Panc1 (cell line): Measurements from ENCODE around the gene STRA6. TPM values are rescaled to one million over a fixed set of nuclear protein-coding genes. Genes with fewer than 3 reads are reported as not detected.

Experiments used
- ATAC-seq: fragments of 200-7000 bp; cut with Tn5 transposase; 2 replicates; pipeline ENCODE4 v1.9.1; 2020; ENCODE audit warnings: mild to moderate bottlenecking, moderate library complexity
- BruUV-seq: library from RNA; stranded (reverse); fragments of 400-500 nt; replicated peaks from 2 replicates; lab custom pipeline; 2021; lab: Mats Ljungman, UMichigan
- CTCF ChIA-PET: fragments of 300-600 bp; sonication (Branson Sonifier 250); formaldehyde crosslinking; loops from one replicate; lab custom pipeline; 2022; ENCODE audit warnings: antibody characterized with exemption; lab: Charles Lee
- POLR2A ChIA-PET: fragments of 300-600 bp; sonication (Branson Sonifier 250); formaldehyde crosslinking; loops from one replicate; lab custom pipeline; 2022; ENCODE audit warnings: antibody characterized with exemption; lab: Charles Lee
- DNase-seq: peaks from one replicate; pipeline ENCODE4 v3.0.0-alpha.2; 2010; ENCODE audit warnings: low read depth, low spot score
- H3K27ac ChIP-seq: 2 replicates; pipeline ENCODE4 v1.5.1; 2011; ENCODE audit warnings: mild to moderate bottlenecking, low read length, inconsistent platforms
- H3K27me3 ChIP-seq: fragments of 200-500 bp; sonication (Bioruptor generic); 2 replicates; pipeline ENCODE4 v1.6.0; 2014; ENCODE audit warnings: low read length, inconsistent platforms; ENCODE audit not compliant: control insufficient read depth, insufficient read depth
- H3K36me3 ChIP-seq: fragments of 200-500 bp; sonication (Bioruptor generic); 2 replicates; pipeline ENCODE4 v1.5.1; 2014; ENCODE audit warnings: inconsistent platforms, mild to moderate bottlenecking, low read length, moderate library complexity; ENCODE audit not compliant: control insufficient read depth, insufficient read depth
- H3K4me1 ChIP-seq: 2 replicates; pipeline ENCODE4 v1.5.1; 2011; ENCODE audit warnings: inconsistent platforms, mild to moderate bottlenecking, low read length, moderate library complexity; ENCODE audit not compliant: control insufficient read depth, insufficient read depth
- H3K4me3 ChIP-seq, 2 experiments: 2 replicates each; pipeline ENCODE4 v1.5.1; 2011 to 2012; ENCODE audit warnings: low read depth in 2 of 2, low read length in 2 of 2, mild to moderate bottlenecking in 2 of 2, inconsistent platforms in 1 of 2, moderate library complexity in 1 of 2
- H3K9me3 ChIP-seq: fragments of 200-500 bp; sonication (Bioruptor generic); 2 replicates; pipeline ENCODE4 v1.5.1; 2014; ENCODE audit warnings: low read depth, mild to moderate bottlenecking, inconsistent platforms, low read length, moderate library complexity; ENCODE audit not compliant: control insufficient read depth, insufficient read depth
- POLR2AphosphoS5 ChIP-seq: IDR thresholded peaks from 2 replicates; pipeline ENCODE4 v1.6.1; 2012; ENCODE audit warnings: mild to moderate bottlenecking, low read depth, low read length, moderate library complexity
- SIN3A ChIP-seq: IDR thresholded peaks from 2 replicates; pipeline ENCODE4 v1.6.1; 2012; ENCODE audit warnings: low read depth, mild to moderate bottlenecking, low read length, moderate library complexity, borderline replicate concordance; ENCODE audit not compliant: insufficient read depth
- TCF7L2 ChIP-seq: IDR thresholded peaks from 2 replicates; pipeline ENCODE4 v1.6.1; 2011; ENCODE audit warnings: mild to moderate bottlenecking, low read depth, low read length, inconsistent platforms
- in situ Hi-C: cut with HindIII; loops from 2 replicates; pipeline ENCODE4 v1.10.0; 2016; ENCODE audit warnings: low sequenced_read_pairs, low pct_unique_long_range_greater_than_20kb
- intact Hi-C: fragments of 100-400 bp; cut with micrococcal nuclease; formaldehyde crosslinking; loops from one replicate; pipeline ENCODE4 v1.10.0; 2022; ENCODE audit not compliant: unreplicated experiment
- total RNA-seq: library from RNA; stranded (reverse); gene quantifications from one replicate; pipeline ENCODE4 v1.2.1, GENCODE V29; 2021; ENCODE audit not compliant: unreplicated experiment
- TF ChIP-seq, protein P1 (sequence below), 2 experiments: IDR thresholded peaks; 2 replicates each; pipeline ENCODE4 v1.6.1; 2011 to 2012; ENCODE audit warnings: low read depth in 2 of 2, control low read depth in 1 of 2, low read length in 1 of 2, mild to moderate bottlenecking in 1 of 2, moderate library complexity in 1 of 2; ENCODE audit not compliant: insufficient read depth in 1 of 2
- TF ChIP-seq, protein P2 (sequence below): fragments of 450-650 bp; IDR thresholded peaks from 2 replicates; pipeline ENCODE4 v1.5.1; 2017; ENCODE audit warnings: mild to moderate bottlenecking

Gene STRA6
- total RNA-seq, 1 experiment from 2014 or later = 1.1 TPM

DNA sequence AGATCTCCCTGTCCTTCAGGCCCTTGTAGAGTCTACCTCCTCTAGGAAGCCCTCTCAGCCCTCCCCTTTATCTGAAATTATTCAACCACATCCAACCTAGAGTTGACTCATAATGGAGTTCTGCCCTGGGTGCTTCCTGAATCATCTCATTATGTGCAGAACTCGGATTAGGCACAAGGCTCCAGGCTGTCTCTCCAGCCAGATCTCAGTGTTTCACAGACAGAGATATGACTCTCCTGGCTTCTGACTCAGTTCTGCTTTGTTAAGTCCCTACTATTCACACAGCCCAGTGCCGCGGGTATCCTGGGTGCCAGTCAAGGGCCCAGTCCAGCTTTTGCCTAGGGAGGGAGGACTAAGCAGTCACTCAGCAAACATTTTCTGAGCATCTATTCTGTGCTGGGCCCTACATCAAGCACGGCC lies 9.3 kb downstream of the STRA6 start:
- Histone ChIP-seq H3K27ac (no peak overlapping the region), H3K36me3 (no peaks in the 10 kb centered on the region), H3K27me3 (no peaks in the 10 kb centered on the region), H3K9me3 (no peaks in the 10 kb centered on the region), H3K4me3 (no peak overlapping the region), H3K4me1 (peaks cover 2% of the 10 kb centered on the region; the same call in 1 of the 2 replicates)
- intact Hi-C loops (no loop called here), in situ Hi-C loops (no loop called here)
- ChIA-PET CTCF (no interaction called here), POLR2A (no interaction called here)
- BruUV-seq = no TSS peak
- DNase-seq (no peak), ATAC-seq (peak; percentile 74)
- TF ChIP-seq TCF7L2 (no peak), SIN3A (no peak), POLR2AphosphoS5 (no peak)
- TF ChIP-seq, protein P1, sequence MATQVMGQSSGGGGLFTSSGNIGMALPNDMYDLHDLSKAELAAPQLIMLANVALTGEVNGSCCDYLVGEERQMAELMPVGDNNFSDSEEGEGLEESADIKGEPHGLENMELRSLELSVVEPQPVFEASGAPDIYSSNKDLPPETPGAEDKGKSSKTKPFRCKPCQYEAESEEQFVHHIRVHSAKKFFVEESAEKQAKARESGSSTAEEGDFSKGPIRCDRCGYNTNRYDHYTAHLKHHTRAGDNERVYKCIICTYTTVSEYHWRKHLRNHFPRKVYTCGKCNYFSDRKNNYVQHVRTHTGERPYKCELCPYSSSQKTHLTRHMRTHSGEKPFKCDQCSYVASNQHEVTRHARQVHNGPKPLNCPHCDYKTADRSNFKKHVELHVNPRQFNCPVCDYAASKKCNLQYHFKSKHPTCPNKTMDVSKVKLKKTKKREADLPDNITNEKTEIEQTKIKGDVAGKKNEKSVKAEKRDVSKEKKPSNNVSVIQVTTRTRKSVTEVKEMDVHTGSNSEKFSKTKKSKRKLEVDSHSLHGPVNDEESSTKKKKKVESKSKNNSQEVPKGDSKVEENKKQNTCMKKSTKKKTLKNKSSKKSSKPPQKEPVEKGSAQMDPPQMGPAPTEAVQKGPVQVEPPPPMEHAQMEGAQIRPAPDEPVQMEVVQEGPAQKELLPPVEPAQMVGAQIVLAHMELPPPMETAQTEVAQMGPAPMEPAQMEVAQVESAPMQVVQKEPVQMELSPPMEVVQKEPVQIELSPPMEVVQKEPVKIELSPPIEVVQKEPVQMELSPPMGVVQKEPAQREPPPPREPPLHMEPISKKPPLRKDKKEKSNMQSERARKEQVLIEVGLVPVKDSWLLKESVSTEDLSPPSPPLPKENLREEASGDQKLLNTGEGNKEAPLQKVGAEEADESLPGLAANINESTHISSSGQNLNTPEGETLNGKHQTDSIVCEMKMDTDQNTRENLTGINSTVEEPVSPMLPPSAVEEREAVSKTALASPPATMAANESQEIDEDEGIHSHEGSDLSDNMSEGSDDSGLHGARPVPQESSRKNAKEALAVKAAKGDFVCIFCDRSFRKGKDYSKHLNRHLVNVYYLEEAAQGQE (IDR thresholded peaks at IDR 0.05; ENCODE audit: insufficient read depth in 1 of 2, low read depth in 2 of 2, low read length in 1 of 2) = no peak
- TF ChIP-seq, protein P2, sequence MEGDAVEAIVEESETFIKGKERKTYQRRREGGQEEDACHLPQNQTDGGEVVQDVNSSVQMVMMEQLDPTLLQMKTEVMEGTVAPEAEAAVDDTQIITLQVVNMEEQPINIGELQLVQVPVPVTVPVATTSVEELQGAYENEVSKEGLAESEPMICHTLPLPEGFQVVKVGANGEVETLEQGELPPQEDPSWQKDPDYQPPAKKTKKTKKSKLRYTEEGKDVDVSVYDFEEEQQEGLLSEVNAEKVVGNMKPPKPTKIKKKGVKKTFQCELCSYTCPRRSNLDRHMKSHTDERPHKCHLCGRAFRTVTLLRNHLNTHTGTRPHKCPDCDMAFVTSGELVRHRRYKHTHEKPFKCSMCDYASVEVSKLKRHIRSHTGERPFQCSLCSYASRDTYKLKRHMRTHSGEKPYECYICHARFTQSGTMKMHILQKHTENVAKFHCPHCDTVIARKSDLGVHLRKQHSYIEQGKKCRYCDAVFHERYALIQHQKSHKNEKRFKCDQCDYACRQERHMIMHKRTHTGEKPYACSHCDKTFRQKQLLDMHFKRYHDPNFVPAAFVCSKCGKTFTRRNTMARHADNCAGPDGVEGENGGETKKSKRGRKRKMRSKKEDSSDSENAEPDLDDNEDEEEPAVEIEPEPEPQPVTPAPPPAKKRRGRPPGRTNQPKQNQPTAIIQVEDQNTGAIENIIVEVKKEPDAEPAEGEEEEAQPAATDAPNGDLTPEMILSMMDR = no peak

DNA sequence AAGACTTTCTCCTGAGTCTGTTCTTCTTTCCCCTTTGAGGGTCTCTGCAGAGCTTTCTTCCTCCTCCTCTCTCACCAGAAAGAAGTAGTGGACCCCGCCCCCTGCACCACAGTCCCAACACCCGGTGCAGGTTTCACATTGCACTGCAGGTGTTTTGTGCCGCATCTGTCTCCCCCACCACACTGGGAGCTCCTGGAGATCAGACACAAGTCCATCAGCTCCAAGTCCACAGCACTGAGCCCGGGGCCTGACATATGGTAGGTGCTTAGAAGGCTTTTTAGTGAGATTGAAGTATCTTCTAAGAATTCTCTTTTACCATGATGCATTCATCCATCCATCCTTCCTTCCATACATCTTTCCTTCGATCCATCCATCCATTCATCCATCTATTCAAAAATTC lies 9.8 kb downstream of the STRA6 start:
- Histone ChIP-seq H3K27ac (no peak overlapping the region), H3K36me3 (no peaks in the 10 kb centered on the region), H3K9me3 (no peaks in the 10 kb centered on the region), H3K4me1 (peaks cover 2% of the 10 kb centered on the region; the same call in 1 of the 2 replicates), H3K4me3 (no peak overlapping the region), H3K27me3 (no peaks in the 10 kb centered on the region)
- TF ChIP-seq, protein P1 (IDR thresholded peaks at IDR 0.05; ENCODE audit: insufficient read depth in 1 of 2, low read depth in 2 of 2, low read length in 1 of 2) = no peak
- TF ChIP-seq POLR2AphosphoS5 = no peak
- TF ChIP-seq, protein P2 = no peak
- TF ChIP-seq TCF7L2 = no peak
- no peak for TF ChIP-seq SIN3A
- ChIA-PET POLR2A (no interaction called here), CTCF (no interaction called here)
- DNase-seq (no peak), ATAC-seq (no peak)
- in situ Hi-C loops = no loop called here
- intact Hi-C loops = no loop called here
- no TSS peak for BruUV-seq
